Heart right ventricle (tissue), 16 donors: Measurements from ENCODE around the gene HINT3. TPM values are rescaled to one million over a fixed set of nuclear protein-coding genes. Genes with fewer than 3 reads are reported as not detected.

Source experiments
- ATAC-seq, 8 donors: fragments of 200-7000 bp; cut with Tn5 transposase; one replicate each; pipeline ENCODE4 v1.9.1; 2020; ENCODE audit warnings: mild to moderate bottlenecking in 8 of 8, moderate library complexity in 8 of 8, moderate number of reproducible peaks in 1 of 8
- DNase-seq, 2 donors: peaks; one replicate each; pipeline ENCODE4 v3.0.0-alpha.2; 2020
- H3K27ac ChIP-seq, 10 donors: fragments of 200-600 bp; sonication (generic) in 2 of 10; one replicate each; pipeline versions ENCODE4 v1.5.0 to v1.8.0; 2020 to 2022; ENCODE audit warnings: mild to moderate bottlenecking in 3 of 10
- H3K27me3 ChIP-seq, 7 donors: fragments of 200-600 bp; one replicate each; pipeline ENCODE4 v1.8.0; 2021 to 2022; ENCODE audit warnings: mild to moderate bottlenecking in 2 of 7
- H3K36me3 ChIP-seq, 9 donors: fragments of 200-600 bp; sonication (generic) in 1 of 9; one replicate each; pipeline versions ENCODE4 v1.5.0 to v1.8.0; 2020 to 2022; ENCODE audit warnings: mild to moderate bottlenecking in 2 of 9
- H3K4me1 ChIP-seq, 9 donors: fragments of 200-600 bp; sonication (generic) in 1 of 9; one replicate each; pipeline versions ENCODE4 v1.5.0 to v1.8.0; 2020 to 2022; ENCODE audit warnings: mild to moderate bottlenecking in 4 of 9
- H3K4me3 ChIP-seq, 10 donors: fragments of 200-600 bp; sonication (generic) in 2 of 10; one replicate each; pipeline versions ENCODE4 v1.5.0 to v1.8.0; 2020 to 2022; ENCODE audit warnings: mild to moderate bottlenecking in 7 of 10, moderate library complexity in 2 of 10
- H3K9me3 ChIP-seq, 11 donors: fragments of 200-600 bp in 10 of 11; sonication (generic) in 2 of 11; one replicate each; pipeline versions ENCODE4 v1.5.0 to v1.8.0; 2013 to 2022; ENCODE audit warnings: mild to moderate bottlenecking in 2 of 11, control low read depth in 1 of 11, moderate library complexity in 1 of 11
- CTCF ChIP-seq, 9 donors: fragments of 200-600 bp; sonication (generic) in 2 of 9; IDR thresholded peaks; one replicate each; pipeline versions ENCODE4 v1.5.0 to v1.8.0; 2021 to 2022; ENCODE audit warnings: antibody characterized with exemption in 9 of 9, mild to moderate bottlenecking in 5 of 9, moderate library complexity in 1 of 9
- WGBS, 2 donors: extraction: QIAGEN DNeasy Blood & Tissue Kit; methylation state at CpG; one replicate each; pipeline ENCODE4 v1.1.7; 2013; ENCODE audit warnings: inconsistent platforms in 1 of 2; 5-methylcytosine and 5-hydroxymethylcytosine counted together
- intact Hi-C, 10 donors: fragments of 100-400 bp; cut with DNase I; formaldehyde crosslinking; loops; one replicate each; pipeline versions ENCODE4 v1.11.1 to v1.14.2; 2022
- polyA plus RNA-seq, 2 donors: library from polyadenylated mRNA; stranded (reverse); fragments of 200-250 nt; gene quantifications; one replicate each; pipeline ENCODE4 v1.2.3, GENCODE V29; 2013
- total RNA-seq, 10 donors: library from RNA; stranded (reverse); fragmentation: NEBNext Ultra II Directional in 3 of 10; extraction: Animal tissue kit (Norgen Biotek cat#: 25700) in 3 of 10; gene quantifications; one replicate each; pipeline versions ENCODE4 v1.2.1 to v1.2.4, GENCODE V29; 2021 to 2023
- donor health status: Arrhythmogenic right ventricular cardiomyopathy.
- donor health status: ischemic (EF 13 %, LVEDD 7.1; RV severe dilation, severe dysfunction).
- donor health status: healthy with polysubstance abuse.
- donor health status: DM: no; HTN: yes; CAD: no.
- donor health status: DM: no; HTN: no; CAD: no.
- donor health status: ischemic (EF 25% LVEDD 6.9; RV normal size, moderate dysfunction).
- donor health status: ischemic (EF 25% LVEDD 5.7; RV mildly dilated, moderate dysfunction).
- donor health status: healthy.
- donor health status: DM: yes; HTN: yes; CAD: no.
- donor health status: Ischemic cardiomyopathy.
- donor health status: ischemic (EF 35%, LVEDD 5.7; RV mildly dilated, moderate dysfunction).
- donor health status: nonischemic (EF 11% LVEDD 7.7; RV severe dilation, severe dysfunction).
- donor health status: DM: yes; HTN: yes; CAD: no.
- donor health status: PGD.
- donor health status: ischemic (EF 29% LVEDD 5.4; RV normal size, mild dysfunction).
- donor health status: nonischemic (EF 23%, LVEDD 6.1; RV moderate dilation, normal function).

The HINT3 gene
- total and polyA plus RNA-seq, 12 donors: 6.2 to 41.6 (median 33.6) TPM

GRCh38 chr6:125995972-125996580, 39.5 kb downstream of the HINT3 start:
- TF ChIP-seq CTCF (IDR thresholded peaks at IDR 0.05): peak; percentile 92 to 98 (median 97)
- Histone ChIP-seq H3K36me3 (peaks cover 0 to 39% (median 10%) of the 10 kb centered on the region in 9 donors), H3K27ac (no peak overlapping the region), H3K27me3 (no peaks in the 10 kb centered on the region), H3K4me1 (peaks cover 0 to 22% (median 7%) of the 10 kb centered on the region in 9 donors), H3K4me3 (no peak overlapping the region), H3K9me3 (no peaks in the 10 kb centered on the region)
- ATAC-seq: peak; percentile 71 to 92 (median 82)
- intact Hi-C loops: loop anchor here in 4 of 10 donors (2.0 to 10.0 kb wide), 2 partner anchors 1125 to 1129 kb away; no protein-coding TSS in a partner anchor
- peak; percentile 23 to 57 for DNase-seq
- WGBS, 2 donors: 8 to 10% methylated on average over 8 of the region's 8 CpGs

- Histone ChIP-seq H3K4me3 (no peak overlapping the region), H3K27ac (no peak overlapping the region), H3K9me3 (no peaks in the 10 kb centered on the region), H3K4me1 (no peaks in the 10 kb centered on the region), H3K36me3 (peaks cover 0 to 93% (median 11%) of the 10 kb centered on the region in 9 donors), H3K27me3 (no peaks in the 10 kb centered on the region)
- no peak for DNase-seq
- intact Hi-C loops: no loop called here
- ATAC-seq: no peak
- TF ChIP-seq CTCF (IDR thresholded peaks at IDR 0.05): no peak
- WGBS, 2 donors: 92 to 95% methylated on average over 8 of the region's 8 CpGs
These were observed 46.4 kb downstream of the HINT3 start for GRCh38 chr6:126002755-126003679.

- TF ChIP-seq CTCF (IDR thresholded peaks at IDR 0.05): no peak
- Histone ChIP-seq H3K9me3 (no peaks in the 10 kb centered on the region), H3K4me1 (no peaks in the 10 kb centered on the region), H3K27me3 (no peaks in the 10 kb centered on the region), H3K36me3 (peaks cover 0 to 93% (median 22%) of the 10 kb centered on the region in 9 donors), H3K4me3 (no peak overlapping the region), H3K27ac (no peak overlapping the region)
- DNase-seq: no peak
- intact Hi-C loops: no loop called here
- no peak for ATAC-seq
These were observed 51.2 kb downstream of the HINT3 start for GRCh38 chr6:126007800-126008199.

- no peak for DNase-seq
- no peak for ATAC-seq
- Histone ChIP-seq H3K27ac (no peak overlapping the region), H3K36me3 (peaks cover 0 to 95% (median 33%) of the 10 kb centered on the region in 9 donors), H3K9me3 (no peaks in the 10 kb centered on the region), H3K4me3 (no peak overlapping the region), H3K27me3 (no peaks in the 10 kb centered on the region), H3K4me1 (no peaks in the 10 kb centered on the region)
- no peak for TF ChIP-seq CTCF (IDR thresholded peaks at IDR 0.05)
- WGBS, 2 donors: 89 to 94% methylated on average over 4 of the region's 4 CpGs
- intact Hi-C loops: no loop called here
These were observed 53.5 kb downstream of the HINT3 start for GRCh38 chr6:126010040-126010439.
